Subcutaneous abdominal adipose tissue (tissue), 5 donors: Measurements from ENCODE around the gene LRRN4CL.
"Not testable (repeated sequence)": the region's sequence is repeated elsewhere in the genome, so short reads cannot be mapped to it uniquely, and the experiment has no call there.

Experiments used
- H3K27ac ChIP-seq: one replicate; pipeline ENCODE4 v1.7.0; 2013; ENCODE audit warnings: low read depth, mild to moderate bottlenecking, inconsistent platforms, low read length, moderate library complexity
- H3K27me3 ChIP-seq, 5 donors: one replicate each; pipeline ENCODE4 v1.7.0; 2013; ENCODE audit warnings: low read length in 5 of 5, inconsistent platforms in 1 of 5; ENCODE audit not compliant: control insufficient read depth in 5 of 5, insufficient read depth in 4 of 5
- H3K36me3 ChIP-seq, 5 donors: one replicate each; pipeline ENCODE4 v1.7.0; 2013; ENCODE audit warnings: low read length in 5 of 5; ENCODE audit not compliant: control insufficient read depth in 5 of 5, insufficient read depth in 5 of 5
- H3K4me1 ChIP-seq, 5 donors: one replicate each; pipeline ENCODE4 v1.7.0; 2013; ENCODE audit warnings: low read length in 5 of 5, mild to moderate bottlenecking in 3 of 5, moderate library complexity in 1 of 5; ENCODE audit not compliant: control insufficient read depth in 5 of 5, insufficient read depth in 5 of 5
- H3K4me3 ChIP-seq, 5 donors: one replicate each; pipeline ENCODE4 v1.7.0; 2013; ENCODE audit warnings: low read length in 5 of 5, low read depth in 1 of 5
- H3K9ac ChIP-seq, 5 donors: one replicate each; pipeline ENCODE4 v1.7.0; 2013; ENCODE audit warnings: low read length in 5 of 5, mild to moderate bottlenecking in 4 of 5, moderate library complexity in 3 of 5
- H3K9me3 ChIP-seq, 5 donors: one replicate each; pipeline ENCODE4 v1.7.0; 2013; ENCODE audit warnings: low read length in 5 of 5; ENCODE audit not compliant: control insufficient read depth in 5 of 5
- donor health status: healthy.
- donor health status: healthy.
- donor health status: healthy.
- donor health status: healthy.
- donor health status: healthy.

LRRN4CL gene

DNA sequence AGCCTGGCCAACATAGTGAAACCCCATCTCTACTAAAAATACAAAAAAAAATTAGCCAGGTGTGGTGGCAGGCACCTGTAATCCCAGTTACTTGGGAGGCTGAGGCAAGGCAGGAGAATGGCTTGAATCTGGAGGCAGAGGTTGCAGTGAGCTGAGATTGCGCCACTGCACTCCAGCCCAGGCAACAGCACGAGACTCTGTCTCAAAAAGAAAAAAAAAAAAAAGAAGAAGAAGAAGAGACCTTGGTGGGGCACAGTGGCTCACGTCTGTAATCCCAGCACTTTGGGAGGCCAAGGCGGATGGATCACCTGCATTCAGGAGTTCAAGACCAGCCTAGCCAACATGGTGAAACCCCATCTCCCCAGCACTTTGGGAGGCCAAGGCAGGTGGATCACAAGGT, 14.6 kb upstream of the LRRN4CL start:
- not testable (repeated sequence) for H3K9me3 ChIP-seq, H3K27ac ChIP-seq, H3K4me3 ChIP-seq, H3K9ac ChIP-seq, H3K27me3 ChIP-seq
- peaks cover 0 to 12% (median 4%) of the 10 kb centered on the region in 5 donors for H3K36me3 ChIP-seq
- H3K4me1 ChIP-seq, result peaks cover 2 to 26% (median 23%) of the 10 kb centered on the region in 5 donors

GRCh38 chr11:62702246-62702645, 12.9 kb upstream of the LRRN4CL start:
- no peak overlapping the region for H3K9ac ChIP-seq
- H3K27me3 ChIP-seq, result no peaks in the 10 kb centered on the region
- peaks cover 0 to 12% (median 4%) of the 10 kb centered on the region in 5 donors for H3K36me3 ChIP-seq
- no peaks in the 10 kb centered on the region for H3K9me3 ChIP-seq
- no peak overlapping the region for H3K4me3 ChIP-seq
- peaks cover 2 to 19% (median 16%) of the 10 kb centered on the region in 5 donors for H3K4me1 ChIP-seq
- H3K27ac ChIP-seq, result no peak overlapping the region

- Histone ChIP-seq H3K9me3 (no peaks in the 10 kb centered on the region), H3K4me3 (no peak overlapping the region), H3K27ac (peak overlapping the region; percentile 60), H3K9ac (peak overlapping the region in 2 of 5 donors; percentile 14 to 66), H3K27me3 (no peaks in the 10 kb centered on the region), H3K36me3 (peaks cover 0 to 42% (median 27%) of the 10 kb centered on the region in 5 donors), H3K4me1 (peaks cover 7 to 19% (median 17%) of the 10 kb centered on the region in 5 donors)
Measured at GRCh38 chr11:62694455-62695167, 5.3 kb upstream of the LRRN4CL start.

- H3K9ac ChIP-seq, H3K4me3 ChIP-seq, H3K27me3 ChIP-seq, H3K27ac ChIP-seq, H3K9me3 ChIP-seq: not testable (repeated sequence)
- H3K4me1 ChIP-seq, result peaks cover 10 to 28% (median 25%) of the 10 kb centered on the region in 5 donors
- peaks cover 0 to 42% (median 27%) of the 10 kb centered on the region in 5 donors for H3K36me3 ChIP-seq
Measured at GRCh38 chr11:62693624-62694023, 4.3 kb upstream of the LRRN4CL start.

GRCh38 chr11:62688491-62688890, 839 bp downstream of the LRRN4CL start:
- H3K9ac ChIP-seq, result peak overlapping the region in 3 of 5 donors; percentile 25 to 62 (median 45)
- peaks cover 8 to 29% (median 26%) of the 10 kb centered on the region in 5 donors for H3K4me1 ChIP-seq
- no peaks in the 10 kb centered on the region for H3K9me3 ChIP-seq
- peaks cover 0 to 37% (median 26%) of the 10 kb centered on the region in 5 donors for H3K36me3 ChIP-seq
- no peaks in the 10 kb centered on the region for H3K27me3 ChIP-seq
- H3K4me3 ChIP-seq, result peak overlapping the region; percentile 43 to 80 (median 59)
- peak overlapping the region; percentile 69 for H3K27ac ChIP-seq

GRCh38 chr11:62687508-62688396, 1.6 kb downstream of the LRRN4CL start:
- Histone ChIP-seq H3K4me3 (peak overlapping the region; percentile 43 to 80 (median 59)), H3K27ac (peak overlapping the region; percentile 69), H3K9ac (peak overlapping the region in 2 of 5 donors; percentile 25 to 62), H3K4me1 (peaks cover 8 to 29% (median 26%) of the 10 kb centered on the region in 5 donors), H3K36me3 (peaks cover 0 to 29% (median 21%) of the 10 kb centered on the region in 5 donors), H3K9me3 (no peaks in the 10 kb centered on the region), H3K27me3 (no peaks in the 10 kb centered on the region)

DNA sequence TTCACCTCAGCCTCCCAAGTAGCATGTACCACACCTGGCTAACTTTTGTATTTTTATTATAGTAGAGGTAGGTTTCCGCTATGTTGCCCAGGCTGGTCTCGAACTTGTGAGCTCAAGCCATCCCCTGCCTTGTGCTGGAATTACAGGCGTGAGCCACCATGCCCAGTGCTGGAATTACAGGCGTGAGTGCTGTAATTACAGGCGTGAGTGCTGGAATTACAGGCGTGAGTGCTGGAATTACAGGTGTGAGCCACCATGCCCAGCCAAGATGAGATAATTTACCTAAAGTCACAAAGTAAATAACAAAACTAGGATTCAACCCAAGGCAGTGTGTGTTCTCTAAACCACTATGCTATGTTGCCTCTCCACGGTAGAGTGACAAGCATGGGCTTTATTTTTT, 6.8 kb downstream of the LRRN4CL start:
- peaks cover 10 to 31% (median 20%) of the 10 kb centered on the region in 5 donors for H3K4me1 ChIP-seq
- no peak overlapping the region for H3K27ac ChIP-seq
- H3K27me3 ChIP-seq, result no peaks in the 10 kb centered on the region
- peaks cover 0 to 5% (median 4%) of the 10 kb centered on the region in 5 donors for H3K36me3 ChIP-seq
- H3K4me3 ChIP-seq, result no peak overlapping the region
- H3K9ac ChIP-seq, result no peak overlapping the region
- H3K9me3 ChIP-seq, result no peaks in the 10 kb centered on the region

GRCh38 chr11:62680825-62681240, 8.5 kb downstream of the LRRN4CL start:
- Histone ChIP-seq H3K36me3 (peaks cover 9 to 20% (median 19%) of the 10 kb centered on the region in 5 donors), H3K9ac (peak overlapping the region in 1 of 5 donors; percentile 16), H3K27ac (peak overlapping the region; percentile 79), H3K4me1 (peaks cover 10 to 35% (median 23%) of the 10 kb centered on the region in 5 donors), H3K9me3 (no peaks in the 10 kb centered on the region), H3K27me3 (no peaks in the 10 kb centered on the region), H3K4me3 (no peak overlapping the region)

- peaks cover 10 to 35% (median 23%) of the 10 kb centered on the region in 5 donors for H3K4me1 ChIP-seq
- H3K4me3 ChIP-seq, result peak within 1 kb of the TSS; percentile 79 to 93 (median 86)
- H3K36me3 ChIP-seq, result peaks cover 12 to 27% (median 19%) of the 10 kb centered on the region in 5 donors
- H3K9me3 ChIP-seq, result no peaks in the 10 kb centered on the region
- H3K27ac ChIP-seq, result peak within 1 kb of the TSS; percentile 98
- H3K27me3 ChIP-seq, result no peaks in the 10 kb centered on the region
- peak within 1 kb of the TSS; percentile 91 to 98 (median 97) for H3K9ac ChIP-seq
Measured at GRCh38 chr11:62678770-62679696, 10.3 kb downstream of the LRRN4CL start, which contains the start of gene UBXN1. TSS of gene UBXN1 (minus strand) at chr11:62679073. CDS start at chr11:62678923, 150 bp downstream.
